ENCODE measurements around the gene FGF6. TPM values are rescaled to one million over a fixed set of nuclear protein-coding genes. Genes with fewer than 3 reads are reported as not detected.

The FGF6 gene, protein sequence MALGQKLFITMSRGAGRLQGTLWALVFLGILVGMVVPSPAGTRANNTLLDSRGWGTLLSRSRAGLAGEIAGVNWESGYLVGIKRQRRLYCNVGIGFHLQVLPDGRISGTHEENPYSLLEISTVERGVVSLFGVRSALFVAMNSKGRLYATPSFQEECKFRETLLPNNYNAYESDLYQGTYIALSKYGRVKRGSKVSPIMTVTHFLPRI
- not detected for total RNA-seq
- polyA plus RNA-seq, result not detected

DNA sequence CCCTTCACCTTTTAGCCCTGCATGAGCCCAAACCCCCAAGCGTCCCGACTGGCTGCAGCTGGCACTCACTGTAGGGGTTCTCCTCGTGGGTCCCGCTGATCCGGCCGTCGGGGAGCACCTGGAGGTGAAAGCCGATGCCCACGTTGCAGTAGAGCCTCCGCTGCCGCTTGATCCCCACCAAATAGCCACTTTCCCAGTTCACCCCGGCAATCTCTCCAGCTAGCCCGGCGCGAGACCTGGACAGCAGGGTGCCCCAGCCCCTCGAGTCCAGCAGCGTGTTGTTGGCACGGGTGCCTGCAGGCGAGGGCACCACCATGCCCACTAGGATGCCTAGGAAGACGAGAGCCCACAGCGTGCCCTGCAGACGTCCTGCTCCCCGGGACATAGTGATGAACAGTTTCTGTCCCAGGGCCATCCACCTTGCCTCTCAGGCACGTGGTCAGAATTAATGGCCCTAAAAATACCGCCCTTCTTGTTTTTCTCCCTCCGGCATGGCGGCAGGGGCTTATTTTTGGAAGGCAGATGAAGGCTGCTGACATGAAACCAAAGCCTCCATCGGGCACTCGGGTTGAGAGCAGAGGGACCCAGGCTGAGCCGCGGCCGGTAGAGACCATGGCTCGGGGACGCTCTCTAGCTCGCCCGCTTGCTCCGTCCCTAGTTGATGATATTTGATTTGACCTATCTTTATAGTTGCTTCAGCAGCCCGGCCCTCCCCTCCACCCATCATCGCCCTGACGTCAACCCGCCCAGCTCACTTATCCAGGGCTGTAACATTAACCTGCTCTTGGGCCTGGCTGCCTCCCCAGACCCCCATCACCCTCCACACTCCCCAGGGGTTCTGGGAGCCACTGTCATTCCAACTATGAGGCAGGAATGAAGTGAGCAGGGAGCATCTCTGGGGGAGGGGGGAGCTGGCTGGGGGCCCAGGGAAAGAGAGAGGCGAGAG lies at the start of gene FGF6:
Gene FGF6 (minus strand): TSS at position 660 of the 946 bp plus-strand sequence. CDS start 245 bp downstream, at position 415.
- Histone ChIP-seq H3K4me3 (ENCODE audit: low read depth, low read length) (no peak within 1 kb of the TSS), H3K36me3 (ENCODE audit: control insufficient read depth, insufficient read depth, low read length) (no peaks in the 10 kb centered on the region), H3K9me3 (ENCODE audit: control insufficient read depth in 2 of 2, low read length in 2 of 2) (no peaks in the 10 kb centered on the region), H3K4me1 (ENCODE audit: control insufficient read depth, insufficient read depth, low read length, poor library complexity, severe bottlenecking) (no peaks in the 10 kb centered on the region), H3K27me3 (ENCODE audit: control insufficient read depth, insufficient read depth, low read length) (peaks cover 2% of the 10 kb centered on the region), H3K27ac (ENCODE audit: insufficient read depth, low read length, poor library complexity, severe bottlenecking) (no peak within 1 kb of the TSS)
- H3K27me3 Mint-ChIP-seq, result peaks cover 38% of the 10 kb centered on the region
- no peaks in the 10 kb centered on the region for H3K4me1 Mint-ChIP-seq
- ATAC-seq (ENCODE audit: low read depth in 2 of 2) (no peak), DNase-seq (no peak)
- no peaks in the 10 kb centered on the region for H3K36me3 Mint-ChIP-seq
- no peak within 1 kb of the TSS for H3K4me3 Mint-ChIP-seq
- peak within 1 kb of the TSS in 1 of 3 donors; percentile 46 for H3K27ac Mint-ChIP-seq
- no peaks in the 10 kb centered on the region for H3K9me3 Mint-ChIP-seq

DNA sequence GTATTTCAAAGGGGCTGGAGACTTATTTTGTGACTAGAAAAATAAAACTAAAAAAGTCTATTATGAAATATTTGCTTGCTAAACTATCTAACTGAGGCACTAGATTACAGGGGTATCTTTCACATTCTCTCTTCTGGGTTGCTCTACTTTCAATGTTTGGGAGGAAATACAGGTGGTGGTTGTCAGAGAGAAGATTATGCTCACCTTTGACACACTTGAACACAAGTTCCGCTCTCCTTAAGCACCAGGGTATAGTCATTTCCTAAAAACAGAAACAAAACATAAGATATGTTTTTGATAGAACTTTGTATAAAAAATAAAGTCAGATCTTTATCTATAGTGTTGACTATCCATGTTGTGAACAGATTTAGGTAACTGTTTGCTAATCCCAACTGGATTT lies 45.4 kb upstream of the FGF6 start:
- Mint-ChIP-seq H3K27ac (no peak overlapping the region), H3K9me3 (no peaks in the 10 kb centered on the region), H3K36me3 (peaks cover 24% of the 10 kb centered on the region), H3K27me3 (no peaks in the 10 kb centered on the region), H3K4me1 (peaks cover 0 to 3% (median 1%) of the 10 kb centered on the region in 4 donors), H3K4me3 (no peak overlapping the region)
- DNase-seq (peak in 1 of 3 donors; percentile 12), ATAC-seq (ENCODE audit: low read depth in 2 of 2) (no peak)
- Histone ChIP-seq H3K4me1 (ENCODE audit: control insufficient read depth, insufficient read depth, low read length, poor library complexity, severe bottlenecking) (no peaks in the 10 kb centered on the region), H3K27ac (ENCODE audit: insufficient read depth, low read length, poor library complexity, severe bottlenecking) (no peak overlapping the region), H3K27me3 (ENCODE audit: control insufficient read depth, insufficient read depth, low read length) (no peaks in the 10 kb centered on the region), H3K36me3 (ENCODE audit: control insufficient read depth, insufficient read depth, low read length) (peaks cover 33% of the 10 kb centered on the region), H3K4me3 (ENCODE audit: low read depth, low read length) (no peak overlapping the region), H3K9me3 (ENCODE audit: control insufficient read depth in 2 of 2, low read length in 2 of 2) (no peaks in the 10 kb centered on the region)

DNA sequence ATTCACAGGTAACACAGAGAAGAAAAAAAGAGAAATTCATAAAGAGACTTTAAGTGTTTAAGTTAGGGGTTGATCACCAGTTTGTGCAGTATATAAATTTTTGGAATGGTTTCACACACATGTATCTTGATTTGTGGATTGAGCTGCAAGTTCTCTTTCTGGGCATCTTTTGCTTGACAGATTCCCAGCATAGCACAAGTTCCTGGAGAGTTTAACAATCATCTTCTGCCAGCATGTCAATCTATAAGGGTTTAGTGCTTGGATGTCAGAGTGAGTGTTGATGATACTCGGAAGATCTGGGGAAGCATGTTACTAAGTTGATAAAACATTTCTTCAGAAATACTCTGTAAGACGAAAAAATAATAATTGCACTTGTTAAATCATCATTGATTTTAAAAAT lies 43.9 kb upstream of the FGF6 start:
- no peak for ATAC-seq (ENCODE audit: low read depth in 2 of 2)
- Mint-ChIP-seq H3K9me3 (no peaks in the 10 kb centered on the region), H3K4me3 (no peak overlapping the region), H3K27ac (peak overlapping the region in 2 of 3 donors; percentile 3 to 5), H3K4me1 (peaks cover 0 to 4% (median 1%) of the 10 kb centered on the region in 4 donors), H3K27me3 (no peaks in the 10 kb centered on the region), H3K36me3 (peaks cover 24% of the 10 kb centered on the region)
- no peaks in the 10 kb centered on the region for H3K9me3 ChIP-seq (ENCODE audit: control insufficient read depth in 2 of 2, low read length in 2 of 2)
- no peak overlapping the region for H3K4me3 ChIP-seq (ENCODE audit: low read depth, low read length)
- H3K27me3 ChIP-seq (ENCODE audit: control insufficient read depth, insufficient read depth, low read length), result no peaks in the 10 kb centered on the region
- H3K36me3 ChIP-seq (ENCODE audit: control insufficient read depth, insufficient read depth, low read length), result peaks cover 33% of the 10 kb centered on the region
- no peak for DNase-seq
- no peak overlapping the region for H3K27ac ChIP-seq (ENCODE audit: insufficient read depth, low read length, poor library complexity, severe bottlenecking)
- H3K4me1 ChIP-seq (ENCODE audit: control insufficient read depth, insufficient read depth, low read length, poor library complexity, severe bottlenecking), result no peaks in the 10 kb centered on the region

DNA sequence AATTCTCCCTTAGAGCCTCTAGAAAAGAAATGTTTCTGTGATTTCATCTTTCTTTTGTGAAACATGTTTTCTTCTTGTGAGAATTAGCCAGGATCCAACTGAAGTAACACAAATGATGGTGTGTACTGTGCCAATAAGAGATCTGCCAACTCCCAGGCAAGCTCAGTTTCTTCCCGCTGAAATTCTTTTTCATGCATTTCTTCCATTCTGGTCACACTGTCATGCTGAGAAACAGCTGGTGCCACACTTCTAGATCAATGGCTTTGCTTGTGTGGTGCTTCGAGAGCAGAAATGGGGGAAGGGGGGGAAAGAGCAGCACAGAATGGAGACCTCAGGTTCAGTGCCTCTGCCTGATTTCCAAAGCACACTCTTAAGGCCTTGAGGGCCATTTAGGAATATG lies 41.4 kb upstream of the FGF6 start:
- H3K9me3 Mint-ChIP-seq, result no peaks in the 10 kb centered on the region
- peak overlapping the region in 1 of 3 donors; percentile 24 for H3K27ac Mint-ChIP-seq
- H3K36me3 ChIP-seq (ENCODE audit: control insufficient read depth, insufficient read depth, low read length), result peaks cover 33% of the 10 kb centered on the region

DNA sequence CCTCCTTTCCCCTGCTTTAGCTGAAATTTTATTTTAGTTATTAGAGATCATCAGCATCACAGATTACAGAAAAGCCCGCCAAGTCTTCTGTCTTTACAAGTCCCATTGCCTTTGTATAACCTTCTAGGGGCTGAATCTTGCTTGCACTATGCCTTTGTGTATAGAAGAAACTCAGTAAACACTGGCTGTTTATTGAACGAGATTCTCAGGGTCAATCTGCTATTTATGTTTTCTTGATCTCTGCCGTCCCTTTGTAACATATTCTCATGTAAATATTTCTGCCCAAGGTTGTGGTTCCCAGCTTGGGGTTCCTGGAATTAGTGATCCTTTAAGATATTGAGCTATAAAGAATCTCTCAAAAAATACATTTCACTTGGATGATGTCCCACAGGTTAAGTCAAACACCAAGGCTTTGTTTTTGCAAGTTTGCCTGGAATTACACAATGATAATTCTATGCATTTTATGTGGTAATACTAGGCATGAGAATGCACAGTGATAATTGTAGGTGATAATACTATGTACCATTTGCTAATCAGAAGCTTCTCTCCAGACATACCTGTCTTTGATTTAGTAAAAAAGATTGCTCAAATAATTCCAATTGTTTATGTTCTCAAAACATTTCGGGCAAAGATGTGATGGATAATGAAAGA lies 40.6 kb upstream of the FGF6 start:
- no peaks in the 10 kb centered on the region for H3K9me3 Mint-ChIP-seq
- peaks cover 4% of the 10 kb centered on the region for H3K27me3 Mint-ChIP-seq
- Histone ChIP-seq H3K4me1 (ENCODE audit: control insufficient read depth, insufficient read depth, low read length, poor library complexity, severe bottlenecking) (no peaks in the 10 kb centered on the region), H3K9me3 (ENCODE audit: control insufficient read depth in 2 of 2, low read length in 2 of 2) (no peaks in the 10 kb centered on the region), H3K27me3 (ENCODE audit: control insufficient read depth, insufficient read depth, low read length) (no peaks in the 10 kb centered on the region), H3K36me3 (ENCODE audit: control insufficient read depth, insufficient read depth, low read length) (peaks cover 30% of the 10 kb centered on the region), H3K27ac (ENCODE audit: insufficient read depth, low read length, poor library complexity, severe bottlenecking) (no peak overlapping the region), H3K4me3 (ENCODE audit: low read depth, low read length) (no peak overlapping the region)
- no peak overlapping the region for H3K27ac Mint-ChIP-seq
- peaks cover 0 to 4% (median 0%) of the 10 kb centered on the region in 4 donors for H3K4me1 Mint-ChIP-seq
- peaks cover 24% of the 10 kb centered on the region for H3K36me3 Mint-ChIP-seq
- no peak overlapping the region for H3K4me3 Mint-ChIP-seq
- DNase-seq, result no peak
- ATAC-seq (ENCODE audit: low read depth in 2 of 2), result no peak

More for the DNA sequence above, 41.4 kb upstream of the FGF6 start:
- Histone ChIP-seq H3K27me3 (ENCODE audit: control insufficient read depth, insufficient read depth, low read length) (no peaks in the 10 kb centered on the region), H3K4me3 (ENCODE audit: low read depth, low read length) (no peak overlapping the region), H3K4me1 (ENCODE audit: control insufficient read depth, insufficient read depth, low read length, poor library complexity, severe bottlenecking) (no peaks in the 10 kb centered on the region), H3K9me3 (ENCODE audit: control insufficient read depth in 2 of 2, low read length in 2 of 2) (no peaks in the 10 kb centered on the region), H3K27ac (ENCODE audit: insufficient read depth, low read length, poor library complexity, severe bottlenecking) (no peak overlapping the region)
- DNase-seq (no peak), ATAC-seq (ENCODE audit: low read depth in 2 of 2) (no peak)
- peaks cover 24% of the 10 kb centered on the region for H3K36me3 Mint-ChIP-seq
- H3K4me1 Mint-ChIP-seq, result peaks cover 0 to 4% (median 0%) of the 10 kb centered on the region in 4 donors
- H3K27me3 Mint-ChIP-seq, result peaks cover 4% of the 10 kb centered on the region
- H3K4me3 Mint-ChIP-seq, result no peak overlapping the region

DNA sequence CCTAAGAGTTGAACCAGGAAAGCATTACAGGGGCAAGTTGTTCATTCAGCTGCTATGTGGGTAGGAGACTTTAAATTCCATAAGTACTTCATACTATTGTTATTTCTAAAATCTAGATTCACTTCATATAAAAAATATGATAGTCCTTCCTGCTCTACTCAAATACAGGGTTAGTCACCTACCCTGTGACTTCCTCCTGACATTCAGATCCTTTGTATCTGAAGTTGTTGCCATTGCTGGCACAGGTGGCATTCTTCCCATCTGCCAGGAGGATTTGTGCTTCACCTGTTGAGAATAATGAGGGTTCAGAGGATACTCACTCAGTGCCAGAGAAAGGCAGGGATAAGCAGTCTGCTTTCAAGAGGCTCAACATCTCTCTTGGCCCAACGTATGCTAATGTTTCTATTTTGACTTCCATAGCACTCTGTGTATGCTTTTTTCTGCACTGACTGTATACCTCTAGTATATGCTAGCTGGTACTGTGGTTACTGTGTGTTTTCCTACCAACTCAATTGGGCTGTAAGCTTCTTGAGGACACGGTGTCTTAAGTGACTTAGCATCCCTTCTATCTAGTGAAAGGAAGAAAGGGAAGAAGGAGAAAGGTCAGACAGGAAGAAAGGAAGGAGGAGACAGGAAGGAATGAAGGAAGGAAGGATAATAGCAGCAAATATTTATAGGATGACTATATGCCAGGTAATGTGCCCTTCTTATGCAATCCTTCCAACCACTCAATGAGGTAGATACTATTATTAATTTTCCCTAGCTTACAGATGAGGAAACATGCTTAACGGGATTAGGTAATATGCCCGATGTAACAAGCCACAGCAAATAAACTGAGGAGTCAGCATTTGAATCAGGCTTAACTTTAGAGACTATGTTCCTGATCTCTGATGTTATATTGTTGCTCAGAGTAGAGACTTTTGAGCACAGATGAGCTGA lies 38.5 kb upstream of the FGF6 start:
- H3K27ac Mint-ChIP-seq, result no peak overlapping the region

DNA sequence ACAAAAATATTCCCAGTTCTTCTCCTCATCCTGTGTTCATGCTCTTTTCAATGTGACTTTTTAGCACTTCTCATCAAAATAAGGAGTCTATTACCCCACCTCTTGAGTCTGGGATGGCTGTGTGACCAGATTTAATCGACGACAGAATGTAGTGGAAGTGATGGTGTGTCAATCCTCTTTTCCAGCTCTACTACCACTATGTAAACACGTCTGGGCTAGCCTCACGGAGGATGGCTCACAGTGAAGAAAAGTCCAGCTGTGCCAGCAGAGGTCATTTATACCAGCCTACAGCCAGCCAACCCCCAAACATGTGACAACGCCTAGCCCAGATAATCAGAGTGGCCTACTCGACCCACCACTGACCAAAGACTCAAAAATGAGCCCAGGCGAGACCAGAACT lies 37.3 kb upstream of the FGF6 start:
- peaks cover 0 to 13% (median 5%) of the 10 kb centered on the region in 7 donors for H3K9me3 Mint-ChIP-seq
- Histone ChIP-seq H3K27ac (ENCODE audit: insufficient read depth, low read length, poor library complexity, severe bottlenecking) (no peak overlapping the region), H3K27me3 (ENCODE audit: control insufficient read depth, insufficient read depth, low read length) (peaks cover 3% of the 10 kb centered on the region), H3K4me3 (ENCODE audit: low read depth, low read length) (no peak overlapping the region), H3K9me3 (ENCODE audit: control insufficient read depth in 2 of 2, low read length in 2 of 2) (peaks cover 8 to 11% of the 10 kb centered on the region in 2 experiments), H3K4me1 (ENCODE audit: control insufficient read depth, insufficient read depth, low read length, poor library complexity, severe bottlenecking) (no peaks in the 10 kb centered on the region), H3K36me3 (ENCODE audit: control insufficient read depth, insufficient read depth, low read length) (no peaks in the 10 kb centered on the region)
- H3K36me3 Mint-ChIP-seq, result peaks cover 3% of the 10 kb centered on the region
- ATAC-seq (ENCODE audit: low read depth in 2 of 2), result no peak
- H3K4me3 Mint-ChIP-seq, result no peak overlapping the region
- H3K27me3 Mint-ChIP-seq, result peaks cover 7% of the 10 kb centered on the region
- no peak overlapping the region for H3K27ac Mint-ChIP-seq
- peaks cover 0 to 2% (median 0%) of the 10 kb centered on the region in 4 donors for H3K4me1 Mint-ChIP-seq
- no peak for DNase-seq

More for the DNA sequence above, 38.5 kb upstream of the FGF6 start:
- DNase-seq (no peak), ATAC-seq (ENCODE audit: low read depth in 2 of 2) (no peak)
- Histone ChIP-seq H3K36me3 (ENCODE audit: control insufficient read depth, insufficient read depth, low read length) (peaks cover 11% of the 10 kb centered on the region), H3K27ac (ENCODE audit: insufficient read depth, low read length, poor library complexity, severe bottlenecking) (no peak overlapping the region), H3K27me3 (ENCODE audit: control insufficient read depth, insufficient read depth, low read length) (peaks cover 3% of the 10 kb centered on the region), H3K9me3 (ENCODE audit: control insufficient read depth in 2 of 2, low read length in 2 of 2) (peaks cover 4 to 7% of the 10 kb centered on the region in 2 experiments), H3K4me1 (ENCODE audit: control insufficient read depth, insufficient read depth, low read length, poor library complexity, severe bottlenecking) (no peaks in the 10 kb centered on the region), H3K4me3 (ENCODE audit: low read depth, low read length) (no peak overlapping the region)
- H3K4me1 Mint-ChIP-seq, result peaks cover 0 to 2% (median 0%) of the 10 kb centered on the region in 4 donors
- no peak overlapping the region for H3K4me3 Mint-ChIP-seq
- peaks cover 0 to 7% (median 2%) of the 10 kb centered on the region in 7 donors for H3K9me3 Mint-ChIP-seq
- peaks cover 9% of the 10 kb centered on the region for H3K36me3 Mint-ChIP-seq
- H3K27me3 Mint-ChIP-seq, result peaks cover 4% of the 10 kb centered on the region
